ENCODE data around the gene RLIM. TPM values are rescaled to one million over a fixed set of nuclear protein-coding genes. Genes with fewer than 3 reads are reported as not detected.

RLIM gene, protein sequence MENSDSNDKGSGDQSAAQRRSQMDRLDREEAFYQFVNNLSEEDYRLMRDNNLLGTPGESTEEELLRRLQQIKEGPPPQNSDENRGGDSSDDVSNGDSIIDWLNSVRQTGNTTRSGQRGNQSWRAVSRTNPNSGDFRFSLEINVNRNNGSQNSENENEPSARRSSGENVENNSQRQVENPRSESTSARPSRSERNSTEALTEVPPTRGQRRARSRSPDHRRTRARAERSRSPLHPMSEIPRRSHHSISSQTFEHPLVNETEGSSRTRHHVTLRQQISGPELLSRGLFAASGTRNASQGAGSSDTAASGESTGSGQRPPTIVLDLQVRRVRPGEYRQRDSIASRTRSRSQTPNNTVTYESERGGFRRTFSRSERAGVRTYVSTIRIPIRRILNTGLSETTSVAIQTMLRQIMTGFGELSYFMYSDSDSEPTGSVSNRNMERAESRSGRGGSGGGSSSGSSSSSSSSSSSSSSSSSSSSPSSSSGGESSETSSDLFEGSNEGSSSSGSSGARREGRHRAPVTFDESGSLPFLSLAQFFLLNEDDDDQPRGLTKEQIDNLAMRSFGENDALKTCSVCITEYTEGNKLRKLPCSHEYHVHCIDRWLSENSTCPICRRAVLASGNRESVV
- 14.2 and 25.7 TPM in 2 replicates for polyA plus RNA-seq

GRCh38 chrX:74614093-74614909 lies at the start of gene RLIM:
TSS of gene RLIM (minus strand) at chrX:74614624. CDS start at chrX:74595977, 18,647 bp downstream.

Other genes starting within 250 kb of the RLIM start
- gene SLC16A2, start 193.1 kb downstream of the RLIM start, polyA plus RNA-seq = 1.4 and 2.4 TPM in 2 replicates

All from Purkinje cell (primary cell).